ENCODE results near the gene ACTR8. TPM values are rescaled to one million over a fixed set of nuclear protein-coding genes. Genes with fewer than 3 reads are reported as not detected.
A peak's percentile ranks its signal among the peaks of the same experiment; 100 is the strongest.
"Not testable (repeated sequence)": the region's sequence is repeated elsewhere in the genome, so short reads cannot be mapped to it uniquely, and the experiment has no call there.

Gene ACTR8, protein sequence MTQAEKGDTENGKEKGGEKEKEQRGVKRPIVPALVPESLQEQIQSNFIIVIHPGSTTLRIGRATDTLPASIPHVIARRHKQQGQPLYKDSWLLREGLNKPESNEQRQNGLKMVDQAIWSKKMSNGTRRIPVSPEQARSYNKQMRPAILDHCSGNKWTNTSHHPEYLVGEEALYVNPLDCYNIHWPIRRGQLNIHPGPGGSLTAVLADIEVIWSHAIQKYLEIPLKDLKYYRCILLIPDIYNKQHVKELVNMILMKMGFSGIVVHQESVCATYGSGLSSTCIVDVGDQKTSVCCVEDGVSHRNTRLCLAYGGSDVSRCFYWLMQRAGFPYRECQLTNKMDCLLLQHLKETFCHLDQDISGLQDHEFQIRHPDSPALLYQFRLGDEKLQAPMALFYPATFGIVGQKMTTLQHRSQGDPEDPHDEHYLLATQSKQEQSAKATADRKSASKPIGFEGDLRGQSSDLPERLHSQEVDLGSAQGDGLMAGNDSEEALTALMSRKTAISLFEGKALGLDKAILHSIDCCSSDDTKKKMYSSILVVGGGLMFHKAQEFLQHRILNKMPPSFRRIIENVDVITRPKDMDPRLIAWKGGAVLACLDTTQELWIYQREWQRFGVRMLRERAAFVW
- 26.4 and 35.0 TPM in 2 replicates for total RNA-seq
- polyA plus RNA-seq (2012): 25.5 TPM

GRCh38 chr3:53881691-53882593, at the start of gene ACTR8:
Gene ACTR8, minus strand, starts transcription at chr3:53882152. Its CDS starts 51 bp downstream, at chr3:53882101.
- peak; percentile 87 for DNase-seq (ENCODE audit: low read depth)

DNA sequence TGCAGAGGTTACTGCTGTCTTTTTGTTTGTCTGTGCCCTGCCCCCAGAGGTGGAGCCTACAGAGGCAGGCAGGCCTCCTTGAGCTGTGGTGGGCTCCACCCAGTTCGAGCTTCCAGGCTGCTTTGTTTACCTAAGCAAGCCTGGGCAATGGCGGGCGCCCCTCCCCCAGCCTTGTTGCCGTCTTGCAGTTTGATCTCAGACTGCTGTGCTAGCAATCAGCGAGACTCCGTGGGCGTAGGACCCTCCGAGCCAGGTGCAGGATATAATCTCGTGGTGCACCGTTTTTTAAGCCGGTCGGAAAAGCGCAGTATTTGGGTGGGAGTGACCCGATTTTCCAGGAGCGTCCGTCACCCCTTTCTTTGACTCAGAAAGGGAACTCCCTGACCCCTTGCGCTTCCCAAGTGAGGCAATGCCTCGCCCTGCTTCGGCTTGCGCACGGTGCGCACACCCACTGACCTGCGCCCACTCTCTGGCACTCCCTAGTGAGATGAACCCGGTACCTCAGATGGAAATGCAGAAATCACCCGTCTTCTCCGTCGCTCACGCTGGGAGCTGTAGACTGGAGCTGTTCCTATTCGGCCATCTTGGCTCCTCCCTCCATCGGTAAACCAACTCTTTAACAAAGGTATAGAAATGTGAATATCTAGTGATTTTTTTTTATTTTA, 45.4 kb upstream of the ACTR8 start:
- not testable (repeated sequence) for DNase-seq (ENCODE audit: low read depth)

DNA sequence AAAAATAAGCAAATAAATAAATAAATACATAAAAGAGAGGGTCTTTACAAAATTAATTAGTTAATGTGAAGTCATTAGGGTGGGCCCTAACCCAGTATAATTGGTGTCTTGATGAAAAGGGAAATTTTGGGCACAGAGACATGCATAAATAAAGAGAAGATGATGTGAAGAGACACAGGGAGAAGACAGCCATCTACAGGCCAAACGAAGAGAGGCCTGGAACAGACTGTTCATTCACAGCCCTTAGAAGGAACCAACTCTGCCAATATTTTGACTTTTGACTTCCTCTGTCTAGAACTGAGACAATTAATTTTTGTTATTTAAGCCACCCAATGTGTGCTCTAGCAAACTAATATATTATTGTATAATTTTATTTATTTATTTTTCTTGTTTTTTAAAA, 39.3 kb upstream of the ACTR8 start:
- no peak for DNase-seq (ENCODE audit: low read depth)

DNA sequence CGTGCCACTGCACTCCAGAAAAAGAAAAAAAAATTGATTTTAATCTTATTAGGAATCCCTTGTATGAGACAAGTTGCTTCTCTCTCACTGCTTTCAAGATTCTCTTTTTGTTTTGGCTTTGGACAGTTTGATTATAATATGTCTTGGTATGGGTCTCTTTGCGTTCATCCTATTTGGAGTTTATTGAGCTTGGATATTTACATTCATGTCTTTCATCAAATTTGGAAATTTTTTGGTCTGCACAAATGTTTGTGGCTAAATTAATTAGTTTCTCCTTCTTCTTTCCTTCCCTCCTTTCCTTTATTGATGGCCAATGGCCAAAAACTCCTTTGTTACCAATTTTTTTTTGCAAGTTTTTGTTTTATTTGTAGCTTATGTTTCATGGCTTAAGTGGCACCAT, 37.8 kb upstream of the ACTR8 start:
- DNase-seq (ENCODE audit: low read depth): no peak

DNA sequence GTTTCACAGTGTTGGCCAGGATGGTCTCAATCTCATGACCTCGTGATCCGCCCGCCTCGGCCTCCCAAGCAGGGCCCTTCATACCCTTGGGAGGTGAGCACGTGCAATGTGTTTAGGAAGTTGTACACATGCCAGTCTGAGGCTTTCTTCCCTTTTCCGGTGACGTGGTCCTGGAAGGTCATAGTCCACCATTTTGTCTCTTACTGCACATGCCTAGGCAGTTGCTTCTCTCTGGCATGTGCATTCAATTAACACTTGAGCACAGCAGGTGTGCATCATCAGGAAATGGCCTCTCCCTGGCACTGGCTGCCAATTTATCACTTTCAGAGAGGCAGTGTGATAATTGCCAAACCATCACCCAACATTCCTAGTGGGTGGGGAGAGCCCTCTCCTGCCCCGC, 31.4 kb upstream of the ACTR8 start:
- DNase-seq (ENCODE audit: low read depth): no peak

DNA sequence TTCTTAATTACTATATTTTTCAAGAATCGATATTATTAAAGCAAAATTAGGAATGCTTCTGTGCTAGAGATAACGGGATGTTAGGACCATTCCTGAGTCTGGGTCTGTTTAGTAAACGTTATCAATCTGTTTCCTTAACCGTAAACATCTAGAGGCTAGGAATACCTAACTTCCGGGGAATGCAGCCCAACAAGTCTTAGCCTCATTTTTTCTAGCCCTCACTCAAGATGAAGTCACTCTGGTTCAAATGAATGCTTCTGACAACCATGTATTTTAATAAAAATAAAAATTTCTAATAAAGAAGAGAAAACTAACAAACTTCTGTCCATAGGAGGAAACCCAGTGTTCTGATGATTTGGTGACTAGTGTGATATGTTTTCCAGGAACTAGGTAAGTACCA, 20.8 kb upstream of the ACTR8 start:
- DNase-seq (ENCODE audit: low read depth): no peak

GRCh38 chr3:53902067-53902466, 20.1 kb upstream of the ACTR8 start:
- no peak for DNase-seq (ENCODE audit: low read depth)

GRCh38 chr3:53900666-53901331, 18.8 kb upstream of the ACTR8 start:
- no peak for DNase-seq (ENCODE audit: low read depth)

GRCh38 chr3:53899750-53900149, 17.8 kb upstream of the ACTR8 start:
- DNase-seq (ENCODE audit: low read depth): no peak

DNA sequence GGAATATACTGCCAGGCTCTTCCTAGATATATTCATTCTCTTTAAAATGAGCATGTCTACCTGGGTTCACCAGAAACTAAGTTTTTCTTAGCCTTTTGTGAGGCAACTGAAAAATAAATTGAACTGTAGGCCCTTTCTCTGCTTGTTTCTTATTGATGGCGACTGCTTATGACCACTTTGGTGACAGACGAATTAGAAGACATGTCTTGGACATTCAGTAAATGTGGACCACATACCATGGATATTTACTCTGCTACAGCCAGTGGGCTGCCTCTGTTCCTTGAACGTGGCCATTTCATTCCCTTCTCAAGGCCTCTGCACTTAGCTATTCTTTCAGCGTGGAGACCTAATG, 10.3 kb upstream of the ACTR8 start:
- no peak for DNase-seq (ENCODE audit: low read depth)

DNA sequence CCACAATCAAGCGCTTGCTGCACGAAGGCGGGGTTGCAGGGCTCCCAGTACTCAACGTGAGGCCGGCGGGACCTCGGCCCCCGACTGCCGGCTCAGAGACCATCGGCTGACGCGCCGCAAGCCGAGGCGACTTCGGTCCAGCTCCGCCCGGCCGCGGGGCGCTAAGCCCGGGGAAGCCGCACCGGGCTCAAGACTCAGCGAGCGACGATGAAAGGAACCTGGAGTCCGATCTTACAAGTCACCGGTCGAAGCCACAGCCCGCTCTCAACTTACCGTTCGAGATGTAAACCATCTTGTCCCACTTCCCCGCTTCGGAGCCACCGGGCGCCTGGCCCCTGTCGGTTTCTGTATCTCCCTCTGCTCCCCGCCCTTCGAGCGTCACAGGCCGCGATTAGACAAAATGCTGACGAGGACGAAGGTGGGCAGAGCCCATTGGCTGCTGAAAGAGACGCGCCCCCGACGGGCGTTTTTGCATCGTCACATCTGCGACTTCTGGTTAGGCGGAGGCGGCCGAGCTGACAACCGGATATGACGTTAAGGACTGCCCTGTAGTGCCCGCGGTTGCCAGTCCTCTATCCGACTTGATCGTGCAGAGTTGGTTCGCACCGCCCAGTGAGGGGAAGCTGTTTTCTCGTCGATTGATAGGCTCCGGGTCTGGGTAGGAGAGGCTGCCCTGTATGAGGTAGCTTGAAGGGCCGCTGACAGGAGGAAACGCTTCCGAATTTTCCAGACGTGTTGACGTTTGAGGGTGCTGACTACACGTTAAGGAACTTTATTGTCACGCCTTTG, 9.7 kb upstream of the ACTR8 start, which contains the start of gene SELENOK:
Gene SELENOK (minus strand): TSS at position 363 of the 789 bp plus-strand sequence.
- DNase-seq (ENCODE audit: low read depth): peak; percentile 99

GRCh38 chr3:53890726-53891475, 8.9 kb upstream of the ACTR8 start:
- peak; percentile 12 for DNase-seq (ENCODE audit: low read depth)

- DNase-seq (ENCODE audit: low read depth): no peak
Observed at GRCh38 chr3:53888232-53888631, 6.3 kb upstream of the ACTR8 start.

- no peak for DNase-seq (ENCODE audit: low read depth)
Observed at GRCh38 chr3:53887446-53887845, 5.5 kb upstream of the ACTR8 start.

GRCh38 chr3:53885239-53885638, 3.3 kb upstream of the ACTR8 start:
- no peak for DNase-seq (ENCODE audit: low read depth)

DNA sequence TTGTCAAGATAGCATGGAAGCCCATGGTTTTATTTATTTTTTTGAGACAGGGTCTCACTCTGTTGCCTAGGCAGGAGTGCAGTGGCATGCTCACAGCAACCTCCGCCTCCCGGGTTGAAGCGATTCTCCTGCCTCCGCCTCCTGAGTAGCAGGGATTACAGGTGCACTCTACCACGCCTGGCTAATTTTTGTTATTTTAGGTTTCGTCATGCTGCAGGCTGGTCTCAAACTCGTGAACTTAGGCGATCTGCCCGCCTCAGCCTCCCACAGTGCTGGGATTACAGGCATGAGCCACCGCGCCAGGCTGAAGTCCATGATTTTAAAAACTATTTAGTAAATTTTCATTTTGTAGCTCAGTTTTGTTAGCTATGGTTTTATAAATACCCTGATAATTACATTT, 2.7 kb upstream of the ACTR8 start:
- DNase-seq (ENCODE audit: low read depth): no peak

- DNase-seq (ENCODE audit: low read depth): no peak
Observed at GRCh38 chr3:53883008-53883407, 1.1 kb upstream of the ACTR8 start.

- peak; percentile 6 for DNase-seq (ENCODE audit: low read depth)
Observed at GRCh38 chr3:53880396-53881345, 1.3 kb downstream of the ACTR8 start.

All from myocyte (in vitro differentiated cells).